Measurements from ENCODE around the gene OR1L8. TPM values are rescaled to one million over a fixed set of nuclear protein-coding genes. Genes with fewer than 3 reads are reported as not detected.

OR1L8 gene
- total RNA-seq, 4 donors from 2014 or later: not detected

- ATAC-seq (no peak), DNase-seq (no peak)
- no peaks in the 10 kb centered on the region for H3K27me3 ChIP-seq
- in situ Hi-C loops (cut with MboI; ENCODE audit: low sequenced_read_pairs in 4 of 4): no loop called here
- no peaks in the 10 kb centered on the region for H3K36me3 ChIP-seq
- no peaks in the 10 kb centered on the region for H3K4me1 ChIP-seq
- H3K9me3 ChIP-seq: no peaks in the 10 kb centered on the region
- H3K27ac ChIP-seq: no peak overlapping the region
- intact Hi-C loops (cut with DNase I; ENCODE audit: low total_unique reads): no loop called here
- H3K4me3 ChIP-seq: no peak overlapping the region
- TF ChIP-seq POLR2A (IDR thresholded peaks at IDR 0.05): no peak
- TF ChIP-seq, protein P1, sequence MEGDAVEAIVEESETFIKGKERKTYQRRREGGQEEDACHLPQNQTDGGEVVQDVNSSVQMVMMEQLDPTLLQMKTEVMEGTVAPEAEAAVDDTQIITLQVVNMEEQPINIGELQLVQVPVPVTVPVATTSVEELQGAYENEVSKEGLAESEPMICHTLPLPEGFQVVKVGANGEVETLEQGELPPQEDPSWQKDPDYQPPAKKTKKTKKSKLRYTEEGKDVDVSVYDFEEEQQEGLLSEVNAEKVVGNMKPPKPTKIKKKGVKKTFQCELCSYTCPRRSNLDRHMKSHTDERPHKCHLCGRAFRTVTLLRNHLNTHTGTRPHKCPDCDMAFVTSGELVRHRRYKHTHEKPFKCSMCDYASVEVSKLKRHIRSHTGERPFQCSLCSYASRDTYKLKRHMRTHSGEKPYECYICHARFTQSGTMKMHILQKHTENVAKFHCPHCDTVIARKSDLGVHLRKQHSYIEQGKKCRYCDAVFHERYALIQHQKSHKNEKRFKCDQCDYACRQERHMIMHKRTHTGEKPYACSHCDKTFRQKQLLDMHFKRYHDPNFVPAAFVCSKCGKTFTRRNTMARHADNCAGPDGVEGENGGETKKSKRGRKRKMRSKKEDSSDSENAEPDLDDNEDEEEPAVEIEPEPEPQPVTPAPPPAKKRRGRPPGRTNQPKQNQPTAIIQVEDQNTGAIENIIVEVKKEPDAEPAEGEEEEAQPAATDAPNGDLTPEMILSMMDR (IDR thresholded peaks at IDR 0.05 in 4 of 5, conservative IDR thresholded peaks at IDR 0.05 in 1 of 5): no peak
Measured at GRCh38 chr9:122605691-122606090, 22.5 kb upstream of the OR1L8 start.

DNA sequence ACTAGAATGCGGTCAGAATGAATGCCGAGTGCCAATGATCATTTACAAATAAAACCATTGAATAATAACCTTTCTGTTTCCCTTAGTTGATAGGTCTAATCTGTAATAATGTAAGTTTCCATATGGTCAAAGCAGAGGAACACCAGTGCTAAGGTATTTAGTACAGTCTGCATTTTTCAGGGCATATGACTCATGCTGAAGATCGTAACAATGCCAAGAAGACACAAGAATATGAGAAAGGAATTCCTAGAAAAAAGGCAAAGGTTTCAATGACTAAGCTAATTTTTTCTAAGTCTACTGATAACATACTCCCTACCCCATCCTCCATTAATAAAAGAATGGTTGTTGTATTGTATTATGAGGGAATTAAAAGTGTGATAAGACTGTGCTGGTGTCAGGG is 2.8 kb downstream of the OR1L8 start:
- intact Hi-C loops (cut with DNase I; ENCODE audit: low total_unique reads) (no loop called here), in situ Hi-C loops (cut with MboI; ENCODE audit: low sequenced_read_pairs in 4 of 4) (no loop called here)
- ATAC-seq: no peak
- no peaks in the 10 kb centered on the region for H3K9me3 ChIP-seq
- TF ChIP-seq, protein P1 (IDR thresholded peaks at IDR 0.05 in 4 of 5, conservative IDR thresholded peaks at IDR 0.05 in 1 of 5): no peak
- no peak for TF ChIP-seq POLR2A (IDR thresholded peaks at IDR 0.05)
- DNase-seq: no peak
- no peaks in the 10 kb centered on the region for H3K4me1 ChIP-seq
- H3K27me3 ChIP-seq: no peaks in the 10 kb centered on the region
- no peaks in the 10 kb centered on the region for H3K36me3 ChIP-seq
- H3K27ac ChIP-seq: no peak overlapping the region
- no peak overlapping the region for H3K4me3 ChIP-seq

DNA sequence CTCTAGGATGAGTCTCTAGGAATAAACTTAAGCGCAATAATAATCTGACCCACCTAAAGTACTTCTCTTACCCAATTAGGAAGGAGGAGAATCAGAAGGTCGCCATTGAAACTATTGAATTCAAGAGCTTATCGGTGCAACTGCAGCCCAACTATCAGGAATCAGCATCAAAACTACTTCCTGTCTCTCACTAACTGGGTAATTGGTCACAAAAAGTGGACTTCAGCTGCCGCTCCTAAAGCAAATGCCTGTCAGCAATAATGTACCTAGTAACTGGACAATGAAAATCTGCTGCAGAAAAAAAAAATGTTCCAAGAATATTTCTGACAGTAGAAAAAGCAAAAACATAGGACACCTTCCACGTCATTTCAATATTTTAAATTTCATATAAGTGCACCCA is 3.3 kb downstream of the OR1L8 start:
- H3K27ac ChIP-seq: no peak overlapping the region
- H3K4me3 ChIP-seq: no peak overlapping the region
- no peak for DNase-seq
- TF ChIP-seq POLR2A (IDR thresholded peaks at IDR 0.05): no peak
- TF ChIP-seq, protein P1 (IDR thresholded peaks at IDR 0.05 in 4 of 5, conservative IDR thresholded peaks at IDR 0.05 in 1 of 5): no peak
- H3K9me3 ChIP-seq: no peaks in the 10 kb centered on the region
- H3K4me1 ChIP-seq: no peaks in the 10 kb centered on the region
- ATAC-seq: no peak
- intact Hi-C loops (cut with DNase I; ENCODE audit: low total_unique reads): no loop called here
- no peaks in the 10 kb centered on the region for H3K27me3 ChIP-seq
- no peaks in the 10 kb centered on the region for H3K36me3 ChIP-seq
- in situ Hi-C loops (cut with MboI; ENCODE audit: low sequenced_read_pairs in 4 of 4): no loop called here

DNA sequence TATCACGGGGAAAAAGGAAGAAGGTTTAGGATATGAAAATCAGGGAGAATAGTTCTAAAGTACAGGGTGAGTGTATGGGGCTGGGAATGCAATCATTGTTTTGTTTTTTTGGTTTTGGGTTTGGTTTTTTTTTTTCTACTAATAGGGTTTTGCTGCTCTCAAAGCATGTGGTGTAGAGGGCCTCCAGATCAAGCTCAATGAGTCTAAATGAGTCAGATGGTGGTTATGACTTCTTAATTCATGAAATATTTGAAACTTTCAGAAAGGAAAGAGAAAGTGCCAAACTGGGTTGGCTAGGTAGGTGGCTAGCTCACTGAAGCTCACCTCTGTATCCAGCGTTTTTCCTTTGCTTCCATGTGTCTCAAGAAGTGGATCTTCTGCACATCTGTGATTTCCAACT is 10.7 kb downstream of the OR1L8 start:
- in situ Hi-C loops (cut with MboI; ENCODE audit: low sequenced_read_pairs in 4 of 4): no loop called here

GRCh38 chr9:122567901-122568300 is 15.3 kb downstream of the OR1L8 start:
- H3K27me3 ChIP-seq: no peaks in the 10 kb centered on the region
- intact Hi-C loops (cut with DNase I; ENCODE audit: low total_unique reads) (no loop called here), in situ Hi-C loops (cut with MboI; ENCODE audit: low sequenced_read_pairs in 4 of 4) (no loop called here)
- H3K4me1 ChIP-seq: no peaks in the 10 kb centered on the region
- TF ChIP-seq, protein P1 (IDR thresholded peaks at IDR 0.05 in 4 of 5, conservative IDR thresholded peaks at IDR 0.05 in 1 of 5): no peak
- no peak for TF ChIP-seq POLR2A (IDR thresholded peaks at IDR 0.05)
- H3K27ac ChIP-seq: no peak overlapping the region
- DNase-seq (no peak), ATAC-seq (no peak)
- H3K4me3 ChIP-seq: no peak overlapping the region
- H3K9me3 ChIP-seq: no peaks in the 10 kb centered on the region
- H3K36me3 ChIP-seq: no peaks in the 10 kb centered on the region

More for the DNA sequence above, 10.7 kb downstream of the OR1L8 start:
- Histone ChIP-seq H3K27ac (no peak overlapping the region), H3K4me3 (no peak overlapping the region), H3K36me3 (no peaks in the 10 kb centered on the region), H3K4me1 (no peaks in the 10 kb centered on the region), H3K27me3 (no peaks in the 10 kb centered on the region), H3K9me3 (no peaks in the 10 kb centered on the region)
- no peak for DNase-seq
- intact Hi-C loops (cut with DNase I; ENCODE audit: low total_unique reads): no loop called here
- no peak for TF ChIP-seq POLR2A (IDR thresholded peaks at IDR 0.05)
- TF ChIP-seq, protein P1 (IDR thresholded peaks at IDR 0.05 in 4 of 5, conservative IDR thresholded peaks at IDR 0.05 in 1 of 5): no peak
- ATAC-seq: no peak
